Measurements from ENCODE around the gene PPP1R3D.
"Not testable (repeated sequence)": the region's sequence is repeated elsewhere in the genome, so short reads cannot be mapped to it uniquely, and the experiment has no call there.

The PPP1R3D gene

DNA sequence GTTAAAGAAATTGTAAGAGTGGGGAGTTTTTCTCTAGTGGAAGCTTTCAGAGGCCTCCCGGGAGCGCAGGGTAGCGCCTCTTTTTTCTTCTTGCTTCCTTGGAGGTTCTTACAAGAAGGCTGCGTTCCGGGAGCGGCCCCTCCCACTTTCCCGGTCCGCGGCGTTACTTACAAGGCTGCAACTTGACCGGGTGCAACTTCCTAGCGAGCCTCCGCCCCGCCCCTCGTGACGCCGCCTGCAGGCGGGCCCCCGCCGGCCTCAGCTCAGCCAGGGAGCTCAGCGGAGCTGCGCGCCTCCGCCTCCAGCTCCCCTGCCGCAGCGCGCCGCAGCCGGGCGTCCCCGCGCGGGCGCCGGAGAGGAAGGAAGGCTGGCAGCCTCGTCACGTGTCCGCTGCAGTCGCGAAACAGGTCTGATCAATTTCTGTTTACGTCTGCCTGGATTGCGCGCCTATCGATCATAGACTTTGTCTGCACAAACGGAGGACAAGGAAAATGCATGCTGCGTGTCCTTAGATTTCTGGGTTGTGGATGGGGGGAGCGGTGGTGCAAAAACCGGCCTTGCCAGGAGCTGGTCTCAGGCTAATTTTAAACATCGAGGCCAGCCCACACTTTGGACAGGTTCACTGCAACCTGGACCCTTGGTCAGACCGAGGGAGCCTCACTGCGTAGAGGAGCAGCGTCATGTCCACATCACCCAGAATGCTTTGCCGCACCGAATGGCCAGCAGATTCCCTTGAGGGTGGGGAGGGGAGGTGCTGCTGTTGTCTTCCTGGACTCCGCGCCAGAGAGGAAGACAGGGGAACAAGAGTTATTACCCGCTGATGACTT is at the start of gene PPP1R3D, which contains the start of gene FAM217B:
Gene PPP1R3D, minus strand, starts transcription at position 177 of the 827 bp plus-strand sequence. CDS start 374 bp downstream, outside the sequence.
Gene FAM217B, plus strand, starts transcription at position 261 of the 827 bp plus-strand sequence. CDS start 3,555 bp downstream, outside the sequence.
- peak; percentile 90 to 91 for DNase-seq (ENCODE audit: low read depth in 2 of 2)

- no peak for DNase-seq (ENCODE audit: low read depth in 2 of 2)
Observed at GRCh38 chr20:59988141-59988540, 48.0 kb upstream of the PPP1R3D start.

GRCh38 chr20:59987135-59987534 is 47.0 kb upstream of the PPP1R3D start:
- no peak for DNase-seq (ENCODE audit: low read depth in 2 of 2)

DNA sequence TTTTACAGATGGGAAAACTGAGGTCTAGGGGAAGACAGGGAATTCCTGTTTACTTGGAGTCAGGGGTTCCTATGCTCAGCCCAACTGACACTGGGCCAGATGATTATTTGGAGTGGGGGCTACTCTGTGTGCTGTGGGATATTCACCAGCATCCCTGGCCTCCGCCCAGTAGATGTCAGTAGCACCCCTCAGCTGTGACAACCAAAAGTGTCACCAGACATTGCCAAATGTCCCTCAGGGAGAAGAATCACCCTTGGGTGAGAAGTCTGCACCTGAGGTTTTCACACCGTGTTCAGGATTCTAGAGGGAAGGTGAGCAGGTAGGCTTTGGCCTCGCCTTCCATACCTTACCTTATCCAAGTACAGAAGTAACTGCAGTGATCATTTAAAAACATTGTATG is 45.8 kb upstream of the PPP1R3D start:
- DNase-seq (ENCODE audit: low read depth in 2 of 2): no peak

DNA sequence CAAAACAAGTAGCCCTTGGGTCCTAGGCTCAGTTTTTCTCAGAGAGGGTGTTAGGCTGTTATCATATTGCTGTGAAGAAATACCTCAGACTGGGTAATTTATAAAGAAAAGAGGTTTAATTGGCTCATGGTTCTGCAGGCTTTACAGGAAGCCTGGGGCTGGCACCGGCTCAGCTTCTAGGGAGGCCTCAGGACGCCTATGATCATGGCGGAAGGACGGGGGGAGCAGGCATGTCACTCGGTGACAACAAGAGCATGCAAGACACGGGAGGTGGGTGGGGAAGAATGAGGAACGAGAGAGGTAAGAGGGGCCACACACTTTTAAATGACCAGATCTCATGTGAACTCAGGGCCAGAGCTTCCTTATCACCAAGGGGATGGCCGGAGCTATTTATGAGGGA is 45.1 kb upstream of the PPP1R3D start:
- DNase-seq (ENCODE audit: low read depth in 2 of 2): no peak

GRCh38 chr20:59984541-59984940 is 44.4 kb upstream of the PPP1R3D start:
- no peak for DNase-seq (ENCODE audit: low read depth in 2 of 2)

DNA sequence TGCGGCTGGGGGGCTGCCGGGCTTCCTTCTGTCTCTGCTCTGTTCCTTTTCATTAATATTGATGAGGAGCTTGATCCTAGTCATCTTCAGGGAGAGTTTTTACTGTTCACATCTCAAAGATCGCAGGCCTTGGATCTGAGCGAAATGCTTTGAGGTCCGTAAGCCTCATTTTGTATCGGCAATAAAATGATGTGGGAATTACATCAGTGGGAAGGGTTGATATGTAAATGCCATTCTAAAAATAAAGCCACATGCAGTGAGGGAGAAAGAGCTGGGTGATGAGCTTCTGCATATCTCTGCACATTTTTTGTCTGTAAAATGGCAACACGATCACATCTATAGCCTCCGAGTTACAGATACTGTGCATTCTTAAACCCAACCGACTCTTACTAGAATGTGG is 43.0 kb upstream of the PPP1R3D start:
- DNase-seq (ENCODE audit: low read depth in 2 of 2): no peak

DNA sequence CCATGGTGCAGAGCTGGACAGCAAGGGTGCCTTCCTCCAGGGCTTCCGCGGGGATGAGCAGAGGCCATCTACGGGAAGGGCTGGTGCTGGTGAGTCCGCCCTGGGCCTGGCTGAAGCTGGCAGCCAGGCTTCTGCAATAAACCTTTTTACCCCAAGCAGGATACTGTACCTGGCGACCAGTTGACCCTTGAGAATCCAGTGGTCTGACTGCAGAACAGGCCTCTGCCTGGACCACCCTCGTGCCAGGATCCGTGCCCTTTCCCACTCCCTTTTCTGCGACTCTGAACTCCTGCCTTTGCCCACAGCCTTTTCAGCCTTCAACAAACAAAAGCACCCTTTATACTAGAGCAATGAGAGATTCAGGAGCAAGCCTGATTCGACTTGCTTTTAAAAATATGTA is 37.0 kb upstream of the PPP1R3D start:
- no peak for DNase-seq (ENCODE audit: low read depth in 2 of 2)

GRCh38 chr20:59976156-59976782 is 36.2 kb upstream of the PPP1R3D start:
- no peak for DNase-seq (ENCODE audit: low read depth in 2 of 2)

- DNase-seq (ENCODE audit: low read depth in 2 of 2): no peak
Observed at GRCh38 chr20:59972037-59972801, 32.1 kb upstream of the PPP1R3D start.

GRCh38 chr20:59971428-59971827 is 31.3 kb upstream of the PPP1R3D start:
- DNase-seq (ENCODE audit: low read depth in 2 of 2): no peak

DNA sequence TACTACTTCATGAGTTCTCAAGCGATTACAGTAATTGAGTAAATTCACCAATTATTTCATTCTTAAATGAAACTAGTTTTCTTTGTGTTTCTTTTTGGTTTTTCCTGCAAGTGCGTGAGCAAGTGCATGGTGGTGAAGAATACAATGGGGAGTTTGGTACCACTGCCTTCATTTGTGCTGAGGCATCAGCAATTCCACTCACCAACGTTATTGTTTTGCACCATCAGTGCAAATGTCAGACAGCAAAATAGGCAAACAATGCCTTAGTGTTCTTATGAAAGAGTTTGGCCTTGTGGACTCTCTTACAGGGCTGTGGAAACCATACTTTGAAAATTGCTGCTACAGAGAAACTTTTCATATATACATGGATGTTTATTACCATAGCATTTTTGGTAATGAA is 26.3 kb upstream of the PPP1R3D start:
- no peak for DNase-seq (ENCODE audit: low read depth in 2 of 2)

- no peak for DNase-seq (ENCODE audit: low read depth in 2 of 2)
Observed at GRCh38 chr20:59962155-59962554, 22.1 kb upstream of the PPP1R3D start.

GRCh38 chr20:59961423-59961822 is 21.3 kb upstream of the PPP1R3D start:
- no peak for DNase-seq (ENCODE audit: low read depth in 2 of 2)

GRCh38 chr20:59958626-59959025 is 18.5 kb upstream of the PPP1R3D start:
- DNase-seq (ENCODE audit: low read depth in 2 of 2): no peak

DNA sequence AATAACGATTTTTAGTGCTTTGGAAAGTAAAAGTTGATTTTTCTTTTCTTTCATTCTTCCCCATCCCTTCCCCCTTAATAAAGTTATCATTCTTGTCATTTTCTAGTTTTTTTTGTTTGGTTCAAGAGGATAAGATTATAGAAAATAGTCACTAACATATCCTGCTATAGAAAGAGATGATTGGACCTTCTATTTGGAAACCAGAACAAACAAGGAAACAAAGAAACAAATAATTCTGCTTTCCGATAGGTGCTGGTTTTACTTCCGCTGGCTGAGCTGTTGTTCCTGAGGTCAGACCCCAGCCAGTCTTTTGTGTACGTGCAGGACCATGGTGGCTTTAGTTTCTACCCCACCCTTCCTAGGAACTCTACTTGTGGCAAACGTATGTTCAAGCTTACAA is 18.0 kb upstream of the PPP1R3D start, which contains the start of gene CDH26:
Gene CDH26, plus strand, starts transcription at position 301 of the 400 bp plus-strand sequence. CDS start 304 bp downstream, outside the sequence.
- DNase-seq (ENCODE audit: low read depth in 2 of 2): no peak

DNA sequence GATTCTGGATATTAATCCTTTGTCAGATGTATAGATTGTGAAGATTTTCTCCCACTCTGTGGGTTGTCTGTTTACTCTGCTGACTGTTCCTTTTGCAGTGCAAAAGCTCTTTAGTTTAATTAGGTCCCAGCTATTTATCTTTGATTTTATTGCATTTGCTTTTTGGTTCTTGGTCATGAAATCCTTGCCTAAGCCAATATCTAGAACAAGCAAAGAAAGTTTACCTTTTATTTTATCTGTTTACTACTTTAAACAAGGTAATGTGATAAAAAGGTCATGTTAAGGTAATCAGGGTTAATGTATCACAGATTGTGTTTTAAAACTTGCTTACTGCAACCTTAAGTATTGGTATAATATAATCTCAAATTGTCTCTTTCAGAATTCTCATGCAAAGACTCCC is 17.5 kb upstream of the PPP1R3D start:
- DNase-seq (ENCODE audit: low read depth in 2 of 2): not testable (repeated sequence)

DNA sequence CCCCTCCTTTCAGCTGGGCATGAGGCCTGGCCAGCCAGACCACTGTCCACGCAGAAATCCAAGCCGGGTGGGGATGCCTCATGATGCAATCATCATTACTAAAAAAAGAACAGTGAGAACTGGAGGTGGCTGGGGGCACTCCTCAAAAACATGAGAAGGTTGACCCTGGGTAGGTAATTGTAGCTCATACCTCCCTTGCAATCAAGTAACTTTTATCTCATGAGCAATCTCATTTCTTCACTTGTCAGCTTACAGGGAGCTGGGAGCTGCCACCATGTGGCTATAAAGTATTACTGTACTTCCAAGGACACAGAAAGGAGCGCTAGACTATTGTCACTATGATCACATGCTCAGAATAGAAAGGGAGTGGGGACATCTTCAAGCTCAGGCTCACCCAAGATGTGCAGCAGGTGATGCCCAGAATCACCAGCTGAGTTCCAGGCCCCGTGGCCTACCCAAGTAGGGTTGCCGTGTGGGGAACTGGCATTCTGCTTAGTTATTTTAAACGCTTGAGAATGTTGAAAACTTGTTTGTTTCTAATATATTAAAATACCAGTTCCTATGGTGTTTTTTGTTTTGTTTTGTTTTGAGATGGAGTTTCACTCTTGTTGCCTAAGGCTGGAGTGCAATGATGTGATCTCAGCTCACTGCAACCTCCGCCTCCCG is 15.2 kb upstream of the PPP1R3D start:
- no peak for DNase-seq (ENCODE audit: low read depth in 2 of 2)

GRCh38 chr20:59954718-59955117 is 14.6 kb upstream of the PPP1R3D start:
- DNase-seq (ENCODE audit: low read depth in 2 of 2): no peak

- DNase-seq (ENCODE audit: low read depth in 2 of 2): no peak
Observed at GRCh38 chr20:59949911-59950310, 9.8 kb upstream of the PPP1R3D start.

DNA sequence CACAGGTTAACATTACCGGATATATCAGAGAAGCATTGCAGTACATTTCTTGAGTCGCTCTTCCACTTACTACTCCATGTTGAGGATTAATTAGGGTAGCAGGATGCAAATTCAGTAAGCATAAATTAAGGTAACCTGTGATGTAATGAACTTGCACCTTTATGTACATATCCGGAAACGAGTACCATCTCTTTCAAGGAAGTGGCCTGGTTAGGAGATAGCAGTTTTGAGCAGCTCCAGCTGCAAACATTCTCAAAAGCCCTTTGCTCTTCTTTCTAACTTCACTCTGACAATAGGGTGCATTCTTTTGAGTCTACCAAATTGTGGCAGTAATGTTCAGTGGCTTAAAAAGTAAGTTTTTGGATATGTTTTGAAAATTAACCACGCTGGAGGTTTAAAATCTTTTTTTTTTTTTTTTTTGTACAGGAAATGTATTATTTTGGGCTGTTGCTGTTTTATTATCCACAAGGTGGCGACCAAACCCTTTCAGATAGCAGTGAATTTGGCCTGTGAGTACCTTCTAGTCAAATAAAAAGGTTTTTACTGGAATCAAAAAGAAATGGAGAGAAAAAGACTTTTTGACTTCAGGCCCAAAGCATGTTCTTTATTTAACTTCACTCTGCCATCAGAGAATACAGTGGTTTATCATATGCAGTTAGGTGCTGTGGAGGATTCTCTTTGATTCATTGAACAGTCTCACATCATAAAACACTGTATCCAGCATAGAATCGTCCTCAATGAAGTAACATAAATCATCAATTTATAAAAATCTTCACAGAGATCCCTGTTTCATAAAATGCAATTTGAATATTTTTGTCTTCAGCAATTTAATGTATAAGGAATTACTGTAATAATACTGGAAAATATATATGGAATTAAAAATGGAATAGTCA is 9.0 kb upstream of the PPP1R3D start:
- no peak for DNase-seq (ENCODE audit: low read depth in 2 of 2)

All from stimulated activated CD8-positive, alpha-beta memory T cell treated with anti-CD3 and anti-CD28 coated beads, Interleukin-15, amount 100 ng/mL, for 48 hours (primary cell).